ENCODE data around the gene KLF3. TPM values are rescaled to one million over a fixed set of nuclear protein-coding genes. Genes with fewer than 3 reads are reported as not detected.

KLF3 gene
- total RNA-seq, 1 donor from 2014 or later = 39.2 TPM

DNA sequence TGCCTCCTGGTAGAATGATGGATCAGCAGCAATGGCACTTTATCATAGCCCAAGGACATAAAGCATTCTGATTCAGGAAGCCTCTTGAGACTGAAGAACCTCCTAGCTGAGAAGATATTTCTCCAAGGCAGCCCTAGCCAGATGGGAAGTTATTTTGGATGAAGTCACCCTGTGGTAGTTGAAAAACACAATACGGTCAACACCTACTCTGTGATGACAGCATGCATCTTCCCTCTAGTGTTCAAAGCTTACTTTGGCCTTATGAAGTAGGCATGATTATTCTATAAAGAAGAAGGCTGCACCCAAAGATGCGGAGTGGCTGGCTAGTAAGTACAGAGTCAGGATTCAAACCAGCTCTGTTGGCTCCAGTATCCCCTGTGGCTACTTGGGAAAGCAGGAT is 70.9 kb downstream of the KLF3 start:
- Histone ChIP-seq H3K27me3 (ENCODE audit: control insufficient read depth, insufficient read depth, low read length) (no peaks in the 10 kb centered on the region), H3K4me3 (ENCODE audit: low read depth, low read length) (no peak overlapping the region), H3K36me3 (ENCODE audit: control insufficient read depth, insufficient read depth, low read length) (no peaks in the 10 kb centered on the region)
- TF ChIP-seq, protein P1, sequence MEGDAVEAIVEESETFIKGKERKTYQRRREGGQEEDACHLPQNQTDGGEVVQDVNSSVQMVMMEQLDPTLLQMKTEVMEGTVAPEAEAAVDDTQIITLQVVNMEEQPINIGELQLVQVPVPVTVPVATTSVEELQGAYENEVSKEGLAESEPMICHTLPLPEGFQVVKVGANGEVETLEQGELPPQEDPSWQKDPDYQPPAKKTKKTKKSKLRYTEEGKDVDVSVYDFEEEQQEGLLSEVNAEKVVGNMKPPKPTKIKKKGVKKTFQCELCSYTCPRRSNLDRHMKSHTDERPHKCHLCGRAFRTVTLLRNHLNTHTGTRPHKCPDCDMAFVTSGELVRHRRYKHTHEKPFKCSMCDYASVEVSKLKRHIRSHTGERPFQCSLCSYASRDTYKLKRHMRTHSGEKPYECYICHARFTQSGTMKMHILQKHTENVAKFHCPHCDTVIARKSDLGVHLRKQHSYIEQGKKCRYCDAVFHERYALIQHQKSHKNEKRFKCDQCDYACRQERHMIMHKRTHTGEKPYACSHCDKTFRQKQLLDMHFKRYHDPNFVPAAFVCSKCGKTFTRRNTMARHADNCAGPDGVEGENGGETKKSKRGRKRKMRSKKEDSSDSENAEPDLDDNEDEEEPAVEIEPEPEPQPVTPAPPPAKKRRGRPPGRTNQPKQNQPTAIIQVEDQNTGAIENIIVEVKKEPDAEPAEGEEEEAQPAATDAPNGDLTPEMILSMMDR (IDR thresholded peaks at IDR 0.05; ENCODE audit: insufficient read depth, low read length, poor library complexity, severe bottlenecking) = no peak
- no peak for DNase-seq (ENCODE audit: low read depth)

DNA sequence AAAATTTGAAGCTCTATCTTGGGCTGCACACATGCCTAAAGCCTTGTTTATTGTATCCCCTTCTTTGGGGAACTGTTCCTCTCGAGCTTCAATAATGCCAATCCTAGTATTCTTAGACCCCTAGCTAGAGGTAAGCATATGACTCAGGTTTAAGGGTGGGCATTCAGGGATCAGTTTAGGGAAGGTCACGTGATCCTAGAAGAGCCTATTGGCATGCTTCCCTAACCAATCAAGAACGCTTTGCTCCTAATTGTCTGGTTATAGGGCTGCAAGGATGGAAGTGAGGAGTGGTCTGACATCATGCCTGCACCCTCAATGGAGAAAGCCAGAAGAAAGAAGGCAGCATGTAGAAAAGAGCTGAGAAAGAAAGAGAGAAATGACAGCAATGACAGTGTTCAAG is 71.9 kb downstream of the KLF3 start:
- H3K27me3 ChIP-seq (ENCODE audit: control insufficient read depth, insufficient read depth, low read length) = no peaks in the 10 kb centered on the region
- no peak for DNase-seq (ENCODE audit: low read depth)
- no peaks in the 10 kb centered on the region for H3K36me3 ChIP-seq (ENCODE audit: control insufficient read depth, insufficient read depth, low read length)
- TF ChIP-seq, protein P1 (IDR thresholded peaks at IDR 0.05; ENCODE audit: insufficient read depth, low read length, poor library complexity, severe bottlenecking) = no peak
- H3K4me3 ChIP-seq (ENCODE audit: low read depth, low read length) = no peak overlapping the region

DNA sequence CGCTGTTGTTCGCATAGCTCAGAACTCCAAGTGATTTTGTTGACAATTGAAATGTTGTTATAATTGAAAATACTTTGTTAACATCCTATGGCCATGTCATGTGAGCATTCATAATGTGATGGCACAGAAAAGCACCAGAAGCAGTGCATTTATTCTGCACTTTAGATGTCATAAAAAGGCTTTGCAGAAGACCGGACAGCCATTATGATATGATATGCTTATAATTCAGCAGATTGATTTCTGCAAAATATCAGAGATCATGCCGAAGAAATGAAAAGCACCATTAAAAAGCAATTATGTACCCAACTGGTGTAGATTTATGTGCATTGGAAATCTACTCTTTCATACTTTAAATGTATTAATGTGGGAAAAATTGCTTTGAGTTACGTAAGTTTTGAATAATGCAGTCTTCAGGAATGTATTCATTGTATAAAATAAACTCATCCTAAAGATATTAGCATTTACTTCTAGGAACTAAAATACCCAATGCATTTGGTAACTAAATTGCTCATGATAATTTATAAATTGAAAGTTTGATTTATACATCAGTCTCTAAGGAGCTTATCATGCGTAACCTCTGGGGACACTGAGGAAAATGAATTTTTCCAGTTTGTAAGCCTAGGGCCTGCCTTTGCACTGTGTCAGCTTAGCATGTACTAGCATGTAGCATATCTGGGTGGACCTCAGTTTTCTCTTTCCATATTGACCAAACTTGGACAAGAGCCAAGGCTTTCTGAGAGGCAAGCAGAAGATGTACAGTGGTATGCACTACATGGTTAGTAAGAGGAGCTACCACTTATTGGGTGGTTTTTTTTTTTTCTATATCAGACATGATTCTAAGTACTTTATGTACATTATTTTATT is 75.2 kb downstream of the KLF3 start:
- TF ChIP-seq, protein P1 (IDR thresholded peaks at IDR 0.05; ENCODE audit: insufficient read depth, low read length, poor library complexity, severe bottlenecking) = no peak
- Histone ChIP-seq H3K36me3 (ENCODE audit: control insufficient read depth, insufficient read depth, low read length) (no peaks in the 10 kb centered on the region), H3K4me3 (ENCODE audit: low read depth, low read length) (no peak overlapping the region), H3K27me3 (ENCODE audit: control insufficient read depth, insufficient read depth, low read length) (no peaks in the 10 kb centered on the region)
- DNase-seq (ENCODE audit: low read depth) = no peak

DNA sequence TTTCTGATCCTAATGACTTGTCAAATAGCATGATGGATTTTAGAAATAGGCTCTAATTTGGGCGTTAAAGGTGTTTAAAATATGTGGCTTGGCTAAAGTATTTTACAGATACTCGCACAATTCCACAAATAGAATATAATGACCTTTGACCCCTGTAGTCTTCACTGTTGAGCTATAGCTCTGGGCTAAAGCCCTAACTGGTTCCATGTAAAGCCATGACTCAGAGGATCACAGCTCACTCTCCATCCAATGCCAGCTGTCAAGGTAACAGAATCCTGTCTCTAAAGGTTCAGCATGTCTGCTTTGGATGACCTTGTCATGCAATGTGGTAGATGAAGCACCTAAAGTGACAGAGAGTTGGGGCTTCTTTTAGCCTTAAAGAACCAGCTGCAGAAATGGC is 76.3 kb downstream of the KLF3 start:
- no peak for DNase-seq (ENCODE audit: low read depth)
- no peak overlapping the region for H3K4me3 ChIP-seq (ENCODE audit: low read depth, low read length)
- TF ChIP-seq, protein P1 (IDR thresholded peaks at IDR 0.05; ENCODE audit: insufficient read depth, low read length, poor library complexity, severe bottlenecking) = no peak

DNA sequence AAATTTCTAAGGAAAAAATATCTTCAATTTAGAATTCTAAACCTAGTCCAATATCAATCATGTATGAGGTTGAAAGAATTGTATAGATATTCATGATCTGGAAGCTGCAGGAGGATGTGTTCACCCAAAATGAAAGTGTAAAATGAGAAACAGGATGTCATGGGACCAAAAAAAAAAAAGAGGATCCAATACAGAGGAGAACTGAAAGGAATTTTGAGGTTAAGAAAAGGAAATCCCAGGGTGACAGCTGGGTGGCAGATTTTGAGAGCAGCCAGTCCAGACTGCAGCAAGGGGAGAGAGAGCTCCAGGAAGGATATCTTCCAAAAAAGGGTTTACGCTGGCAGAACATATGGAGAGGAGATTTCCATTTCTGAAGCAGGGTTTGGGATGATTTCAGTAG is 79.9 kb downstream of the KLF3 start:
- Histone ChIP-seq H3K27me3 (ENCODE audit: control insufficient read depth, insufficient read depth, low read length) (no peaks in the 10 kb centered on the region), H3K36me3 (ENCODE audit: control insufficient read depth, insufficient read depth, low read length) (no peaks in the 10 kb centered on the region), H3K4me3 (ENCODE audit: low read depth, low read length) (no peak overlapping the region)
- DNase-seq (ENCODE audit: low read depth) = no peak
- TF ChIP-seq, protein P1 (IDR thresholded peaks at IDR 0.05; ENCODE audit: insufficient read depth, low read length, poor library complexity, severe bottlenecking) = no peak

More for the DNA sequence above, 76.3 kb downstream of the KLF3 start:
- H3K27me3 ChIP-seq (ENCODE audit: control insufficient read depth, insufficient read depth, low read length) = no peaks in the 10 kb centered on the region
- no peaks in the 10 kb centered on the region for H3K36me3 ChIP-seq (ENCODE audit: control insufficient read depth, insufficient read depth, low read length)

DNA sequence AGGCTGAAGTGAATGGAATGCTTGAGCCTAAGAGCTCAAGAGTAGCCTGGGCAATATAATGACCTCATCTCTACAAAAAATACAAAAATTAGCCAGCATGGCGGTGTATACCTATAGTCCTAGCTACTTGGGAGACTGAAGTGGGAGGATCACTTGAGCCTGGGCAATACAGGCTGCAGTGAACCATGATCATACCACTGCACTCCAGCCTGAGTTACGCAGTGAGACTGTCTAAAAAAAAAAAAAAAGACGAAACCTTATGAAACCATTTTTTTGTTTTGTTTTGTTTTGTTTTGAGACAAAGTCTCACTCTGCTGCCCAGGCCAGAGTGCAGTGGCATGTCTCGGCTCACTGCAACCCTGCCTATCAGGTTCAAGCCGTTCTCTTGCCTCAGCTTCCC is 81.9 kb downstream of the KLF3 start:
- Histone ChIP-seq H3K4me3 (ENCODE audit: low read depth, low read length) (no peak overlapping the region), H3K27me3 (ENCODE audit: control insufficient read depth, insufficient read depth, low read length) (no peaks in the 10 kb centered on the region), H3K36me3 (ENCODE audit: control insufficient read depth, insufficient read depth, low read length) (no peaks in the 10 kb centered on the region)
- DNase-seq (ENCODE audit: low read depth) = no peak
- TF ChIP-seq, protein P1 (IDR thresholded peaks at IDR 0.05; ENCODE audit: insufficient read depth, low read length, poor library complexity, severe bottlenecking) = no peak

Measured in kidney epithelial cell (primary cell).